ENCODE measurements around the gene HBM. TPM values are rescaled to one million over a fixed set of nuclear protein-coding genes. Genes with fewer than 3 reads are reported as not detected.
"Not testable (repeated sequence)": the region's sequence is repeated elsewhere in the genome, so short reads cannot be mapped to it uniquely, and the experiment has no call there.

HBM gene
- total and polyA plus RNA-seq, 3 donors from 2014 or later: 1.6 to 3.7 TPM; not detected in 1

- Histone ChIP-seq H3K36me3 (ENCODE audit: low read depth, missing control alignments) (no peaks in the 10 kb centered on the region), H3K27me3 (no peaks in the 10 kb centered on the region), H3K4me1 (no peaks in the 10 kb centered on the region), H3K27ac (no peak overlapping the region), H3K9me3 (no peaks in the 10 kb centered on the region), H3K4me3 (no peak overlapping the region)
- TF ChIP-seq CTCF (IDR thresholded peaks at IDR 0.05) (no peak), POLR2A (IDR thresholded peaks at IDR 0.05) (no peak)
- DNase-seq: no peak
- intact Hi-C loops (cut with DNase I; ENCODE audit: low total_unique reads): no loop called here
- WGBS, 2 donors: 74 to 86% methylated on average over 5 of the region's 5 CpGs
These were observed 46.5 kb upstream of the HBM start for GRCh38 chr16:119295-119694.

GRCh38 chr16:119835-120491 lies 45.8 kb upstream of the HBM start:
- intact Hi-C loops (cut with DNase I; ENCODE audit: low total_unique reads): no loop called here
- Histone ChIP-seq H3K9me3 (no peaks in the 10 kb centered on the region), H3K27ac (no peak overlapping the region), H3K4me1 (no peaks in the 10 kb centered on the region), H3K4me3 (no peak overlapping the region), H3K27me3 (no peaks in the 10 kb centered on the region), H3K36me3 (ENCODE audit: low read depth, missing control alignments) (no peaks in the 10 kb centered on the region)
- no peak for TF ChIP-seq CTCF (IDR thresholded peaks at IDR 0.05)
- TF ChIP-seq POLR2A (IDR thresholded peaks at IDR 0.05): no peak
- no peak for DNase-seq
- WGBS, 2 donors: 65 to 84% methylated on average over 3 of the region's 3 CpGs

- no peak for TF ChIP-seq CTCF (IDR thresholded peaks at IDR 0.05)
- no peak for TF ChIP-seq POLR2A (IDR thresholded peaks at IDR 0.05)
- H3K36me3 ChIP-seq (ENCODE audit: low read depth, missing control alignments): no peaks in the 10 kb centered on the region
- H3K4me1 ChIP-seq: no peaks in the 10 kb centered on the region
These were observed 45.0 kb upstream of the HBM start for GRCh38 chr16:120756-121155.

GRCh38 chr16:122361-122760 lies 43.4 kb upstream of the HBM start:
- no peaks in the 10 kb centered on the region for H3K4me1 ChIP-seq
- no peaks in the 10 kb centered on the region for H3K36me3 ChIP-seq (ENCODE audit: low read depth, missing control alignments)
- TF ChIP-seq CTCF (IDR thresholded peaks at IDR 0.05) (no peak), POLR2A (IDR thresholded peaks at IDR 0.05) (no peak)
- no peak for DNase-seq
- intact Hi-C loops (cut with DNase I; ENCODE audit: low total_unique reads): no loop called here
- H3K27me3 ChIP-seq: no peaks in the 10 kb centered on the region
- 78 to 81% methylated on average over 1 of the region's 1 CpG for WGBS, 2 donors
- H3K9me3 ChIP-seq: no peaks in the 10 kb centered on the region
- H3K27ac ChIP-seq: no peak overlapping the region
- no peak overlapping the region for H3K4me3 ChIP-seq

More at GRCh38 chr16:120756-121155, 45.0 kb upstream of the HBM start:
- 83 to 91% methylated on average over 2 of the region's 2 CpGs for WGBS, 2 donors
- no peaks in the 10 kb centered on the region for H3K9me3 ChIP-seq
- DNase-seq: no peak
- no peak overlapping the region for H3K4me3 ChIP-seq
- intact Hi-C loops (cut with DNase I; ENCODE audit: low total_unique reads): no loop called here
- H3K27me3 ChIP-seq: no peaks in the 10 kb centered on the region
- no peak overlapping the region for H3K27ac ChIP-seq

- H3K27ac ChIP-seq; H3K4me3 ChIP-seq; intact Hi-C loops (cut with DNase I; ENCODE audit: low total_unique reads); H3K4me1 ChIP-seq; DNase-seq; H3K36me3 ChIP-seq (ENCODE audit: low read depth, missing control alignments); H3K27me3 ChIP-seq; H3K9me3 ChIP-seq: not testable (repeated sequence)
- whole genome bisulfite sequencing, 2 donors: 87 to 91% methylated on average over 17 to 19 of the region's 19 CpGs
These were observed 42.0 kb upstream of the HBM start for GRCh38 chr16:123558-124350.

Measured in testis (tissue), 3 donors.